OCI-M2 (cell line): ENCODE measurements around the gene LIPT2.
"Not testable (repeated sequence)": the region's sequence is repeated elsewhere in the genome, so short reads cannot be mapped to it uniquely, and the experiment has no call there.

ENCODE experiments used
- DNase-seq: peaks from one replicate; lab custom pipeline; 2025; ENCODE audit not compliant: unreplicated experiment; lab: John Stamatoyannopoulos, UW

The LIPT2 gene

GRCh38 chr11:74492974-74493790 lies at the start of gene LIPT2:
Gene LIPT2 (minus strand): TSS chr11:74493724. CDS start chr11:74493703, 21 bp downstream.
- no peak for DNase-seq

GRCh38 chr11:74541466-74541865 lies 47.9 kb upstream of the LIPT2 start:
- DNase-seq: no peak

- DNase-seq: no peak
Measured at GRCh38 chr11:74540270-74540669, 46.7 kb upstream of the LIPT2 start.

- DNase-seq: no peak
Measured at GRCh38 chr11:74538680-74539079, 45.2 kb upstream of the LIPT2 start.

- no peak for DNase-seq
Measured at GRCh38 chr11:74535371-74536160, 42.0 kb upstream of the LIPT2 start.

- not testable (repeated sequence) for DNase-seq
Measured at GRCh38 chr11:74534946-74535275, 41.4 kb upstream of the LIPT2 start.

- no peak for DNase-seq
Measured at GRCh38 chr11:74534216-74534945, 40.9 kb upstream of the LIPT2 start.

- no peak for DNase-seq
Measured at GRCh38 chr11:74533421-74533820, 39.9 kb upstream of the LIPT2 start.

- DNase-seq: no peak
Measured at GRCh38 chr11:74532501-74533246, 39.1 kb upstream of the LIPT2 start.

- DNase-seq: no peak
Measured at GRCh38 chr11:74524978-74525377, 31.5 kb upstream of the LIPT2 start.

- no peak for DNase-seq
Measured at GRCh38 chr11:74524501-74524900, 31.0 kb upstream of the LIPT2 start.

GRCh38 chr11:74522776-74523175 lies 29.3 kb upstream of the LIPT2 start:
- DNase-seq: no peak

GRCh38 chr11:74521666-74522252 lies 28.2 kb upstream of the LIPT2 start:
- DNase-seq: no peak

- DNase-seq: no peak
Measured at GRCh38 chr11:74520927-74521665, 27.6 kb upstream of the LIPT2 start.

- no peak for DNase-seq
Measured at GRCh38 chr11:74520316-74520715, 26.8 kb upstream of the LIPT2 start.

- no peak for DNase-seq
Measured at GRCh38 chr11:74519710-74520109, 26.2 kb upstream of the LIPT2 start.

- DNase-seq: not testable (repeated sequence)
Measured at GRCh38 chr11:74517592-74517991, 24.1 kb upstream of the LIPT2 start.

- DNase-seq: no peak
Measured at GRCh38 chr11:74507582-74507981, 14.1 kb upstream of the LIPT2 start.

GRCh38 chr11:74506823-74507222 lies 13.3 kb upstream of the LIPT2 start:
- no peak for DNase-seq

- DNase-seq: no peak
Measured at GRCh38 chr11:74505911-74506310, 12.4 kb upstream of the LIPT2 start.
